Kidney epithelial cell (primary cell): Measurements from ENCODE around the gene PROK1. TPM values are rescaled to one million over a fixed set of nuclear protein-coding genes. Genes with fewer than 3 reads are reported as not detected.

ENCODE experiments used
- DNase-seq: peaks from one replicate; pipeline ENCODE4 v3.0.0-alpha.2; 2010; ENCODE audit warnings: low read depth
- H3K27me3 ChIP-seq: 2 replicates; pipeline ENCODE4 v1.6.0; 2011; ENCODE audit warnings: low read length; ENCODE audit not compliant: control insufficient read depth, insufficient read depth
- H3K36me3 ChIP-seq: 2 replicates; pipeline ENCODE4 v1.5.1; 2011; ENCODE audit warnings: low read length; ENCODE audit not compliant: control insufficient read depth, insufficient read depth
- H3K4me3 ChIP-seq: 2 replicates; pipeline ENCODE4 v1.5.1; 2011; ENCODE audit warnings: low read depth, mild to moderate bottlenecking, control low read depth, low read length
- total RNA-seq: library from RNA; depleted of rRNA; stranded (reverse); fragments of >200 nt; gene quantifications from 2 replicates; pipeline ENCODE4 v1.2.3, GENCODE V29; 2015
- TF ChIP-seq, protein P1 (sequence below): IDR thresholded peaks from 2 replicates; pipeline ENCODE4 v1.5.1; 2011; ENCODE audit warnings: mild to moderate bottlenecking, moderate library complexity, low read length, control low read depth, inconsistent platforms; ENCODE audit not compliant: insufficient read depth, poor library complexity, severe bottlenecking

The PROK1 gene
- total RNA-seq, 1 donor from 2014 or later, result not detected

DNA sequence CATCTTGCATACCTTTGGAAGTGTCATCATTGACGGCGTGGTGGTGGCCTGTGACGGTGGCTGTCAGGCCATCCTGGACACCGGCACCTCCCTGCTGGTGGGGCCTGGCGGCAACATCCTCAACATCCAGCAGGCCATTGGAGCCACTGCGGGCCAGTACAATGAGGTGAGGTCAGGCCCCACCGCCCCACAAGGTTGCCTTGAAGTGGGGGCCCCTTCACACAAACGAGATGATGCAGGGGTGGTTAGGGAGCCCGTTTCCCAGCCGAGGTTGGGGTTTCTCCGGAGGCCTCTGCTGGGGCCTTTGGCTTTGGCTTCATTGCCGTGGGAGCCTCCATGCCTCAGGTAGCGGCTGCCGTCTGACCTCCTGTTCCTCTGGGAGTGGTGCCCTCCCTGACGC, 38.5 kb downstream of the PROK1 start:
- no peak overlapping the region for H3K4me3 ChIP-seq
- peaks cover 4% of the 10 kb centered on the region for H3K27me3 ChIP-seq
- no peaks in the 10 kb centered on the region for H3K36me3 ChIP-seq
- no peak for DNase-seq
- TF ChIP-seq, protein P1, sequence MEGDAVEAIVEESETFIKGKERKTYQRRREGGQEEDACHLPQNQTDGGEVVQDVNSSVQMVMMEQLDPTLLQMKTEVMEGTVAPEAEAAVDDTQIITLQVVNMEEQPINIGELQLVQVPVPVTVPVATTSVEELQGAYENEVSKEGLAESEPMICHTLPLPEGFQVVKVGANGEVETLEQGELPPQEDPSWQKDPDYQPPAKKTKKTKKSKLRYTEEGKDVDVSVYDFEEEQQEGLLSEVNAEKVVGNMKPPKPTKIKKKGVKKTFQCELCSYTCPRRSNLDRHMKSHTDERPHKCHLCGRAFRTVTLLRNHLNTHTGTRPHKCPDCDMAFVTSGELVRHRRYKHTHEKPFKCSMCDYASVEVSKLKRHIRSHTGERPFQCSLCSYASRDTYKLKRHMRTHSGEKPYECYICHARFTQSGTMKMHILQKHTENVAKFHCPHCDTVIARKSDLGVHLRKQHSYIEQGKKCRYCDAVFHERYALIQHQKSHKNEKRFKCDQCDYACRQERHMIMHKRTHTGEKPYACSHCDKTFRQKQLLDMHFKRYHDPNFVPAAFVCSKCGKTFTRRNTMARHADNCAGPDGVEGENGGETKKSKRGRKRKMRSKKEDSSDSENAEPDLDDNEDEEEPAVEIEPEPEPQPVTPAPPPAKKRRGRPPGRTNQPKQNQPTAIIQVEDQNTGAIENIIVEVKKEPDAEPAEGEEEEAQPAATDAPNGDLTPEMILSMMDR, result no peak

DNA sequence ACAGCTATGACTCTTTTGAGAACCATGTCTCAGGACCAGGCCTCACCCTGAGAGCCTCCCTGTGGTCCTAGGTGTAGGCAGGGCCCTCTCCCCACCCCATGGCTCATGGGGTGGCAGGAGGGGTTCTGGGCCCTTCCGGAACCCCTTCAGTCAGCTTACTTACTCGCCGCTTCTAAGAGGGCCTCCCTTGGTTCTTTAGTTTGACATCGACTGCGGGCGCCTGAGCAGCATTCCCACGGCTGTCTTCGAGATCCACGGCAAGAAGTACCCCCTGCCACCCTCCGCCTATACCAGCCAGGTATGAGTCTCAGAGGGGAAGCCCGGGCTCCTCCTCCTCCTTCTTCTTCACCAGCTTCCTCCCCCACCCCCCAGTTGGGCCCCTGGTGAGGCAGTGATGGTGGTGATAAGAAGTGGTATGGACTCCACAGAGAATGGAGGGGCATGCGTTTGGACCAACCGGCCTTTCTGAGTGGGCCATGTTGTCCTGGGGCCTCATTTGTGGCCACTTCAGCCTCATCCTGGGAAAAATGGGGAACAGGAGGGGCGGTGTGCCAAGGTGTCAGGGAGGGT, 39.1 kb downstream of the PROK1 start:
- DNase-seq, result no peak
- Histone ChIP-seq H3K27me3 (peaks cover 3% of the 10 kb centered on the region), H3K36me3 (no peaks in the 10 kb centered on the region), H3K4me3 (no peak overlapping the region)
- TF ChIP-seq, protein P1, result no peak

DNA sequence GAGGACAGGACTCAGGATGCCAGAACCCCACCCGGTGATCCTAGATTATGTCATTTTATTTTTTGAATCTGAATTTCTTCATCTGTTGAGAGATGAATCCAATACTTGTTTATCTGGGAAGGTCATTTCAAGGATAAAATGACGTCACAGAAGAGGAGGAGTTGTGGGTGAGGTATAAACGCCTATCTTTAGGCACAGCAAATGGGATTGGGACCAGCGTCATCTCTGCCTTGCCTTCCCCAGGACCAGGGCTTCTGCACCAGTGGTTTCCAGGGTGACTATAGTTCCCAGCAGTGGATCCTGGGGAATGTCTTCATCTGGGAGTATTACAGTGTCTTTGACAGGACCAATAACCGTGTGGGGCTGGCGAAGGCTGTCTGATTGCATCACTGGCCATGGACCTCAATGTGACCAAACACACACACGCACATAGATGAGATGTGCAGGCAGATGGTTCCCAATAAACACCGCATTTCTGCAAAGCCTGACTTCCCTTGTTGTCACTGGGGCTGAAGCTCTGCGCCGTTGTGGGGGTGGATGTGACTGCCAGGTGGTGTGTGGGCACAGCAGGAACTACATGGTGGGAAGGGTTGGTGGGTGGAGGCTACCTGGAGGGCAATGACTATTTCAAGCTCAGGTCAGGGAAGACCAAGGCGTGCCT, 40.0 kb downstream of the PROK1 start:
- no peak for DNase-seq
- TF ChIP-seq, protein P1, result no peak
- Histone ChIP-seq H3K27me3 (peaks cover 5% of the 10 kb centered on the region), H3K36me3 (no peaks in the 10 kb centered on the region), H3K4me3 (no peak overlapping the region)

DNA sequence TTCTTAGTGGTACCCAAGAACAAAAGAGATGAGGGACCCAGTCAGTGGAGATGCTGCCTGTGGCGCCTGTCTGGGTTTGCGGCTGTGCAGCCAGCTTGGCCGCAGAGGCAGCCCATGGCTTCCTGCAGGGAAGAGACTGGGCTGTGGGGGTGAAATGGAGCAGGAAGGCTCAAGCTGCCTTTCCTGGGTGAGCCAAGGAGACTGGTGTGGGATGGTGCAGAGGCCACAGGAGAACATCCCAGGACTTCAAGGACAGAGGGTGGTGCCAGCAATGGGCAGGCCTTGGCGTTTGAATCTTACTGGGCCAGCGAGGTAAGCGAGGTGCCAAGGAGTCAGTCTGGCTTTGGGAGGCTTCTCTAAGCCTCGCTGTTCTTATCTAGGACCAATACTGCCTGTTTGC, 41.6 kb downstream of the PROK1 start:
- H3K27me3 ChIP-seq, result peaks cover 5% of the 10 kb centered on the region
- TF ChIP-seq, protein P1, result no peak
- no peak for DNase-seq
- no peaks in the 10 kb centered on the region for H3K36me3 ChIP-seq
- no peak overlapping the region for H3K4me3 ChIP-seq

DNA sequence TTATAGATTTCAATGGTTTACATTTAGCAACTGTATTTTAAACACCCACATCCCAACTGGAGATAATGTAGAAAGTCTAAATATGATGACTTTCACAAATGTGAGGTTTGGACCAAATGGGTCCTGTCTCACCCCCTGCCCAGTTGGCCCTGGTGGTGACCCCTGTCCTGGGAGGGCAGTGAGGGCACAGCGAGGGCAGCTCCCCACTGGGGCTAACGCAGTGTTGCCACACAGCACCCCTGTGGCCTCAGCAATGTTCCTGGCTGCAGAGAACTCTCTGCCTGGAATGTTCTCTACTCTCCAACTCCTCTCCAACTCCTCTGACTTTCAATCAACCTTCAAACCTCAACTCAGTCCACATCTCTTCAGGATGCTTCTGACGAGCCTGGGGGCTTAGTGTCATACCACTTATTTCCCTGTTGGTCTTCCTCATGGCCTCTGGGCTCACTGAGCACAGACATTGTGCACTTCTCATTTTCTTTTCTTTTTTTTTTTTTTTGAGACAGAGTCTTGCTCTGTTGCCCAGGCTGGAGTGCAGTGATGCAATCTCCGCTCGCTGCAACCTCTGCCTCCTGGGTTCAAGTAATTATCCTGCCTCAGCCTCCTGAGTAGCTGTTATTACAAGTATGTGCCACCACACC, 42.2 kb downstream of the PROK1 start:
- no peak for DNase-seq
- Histone ChIP-seq H3K36me3 (no peaks in the 10 kb centered on the region), H3K4me3 (no peak overlapping the region), H3K27me3 (peaks cover 5% of the 10 kb centered on the region)
- TF ChIP-seq, protein P1, result no peak

DNA sequence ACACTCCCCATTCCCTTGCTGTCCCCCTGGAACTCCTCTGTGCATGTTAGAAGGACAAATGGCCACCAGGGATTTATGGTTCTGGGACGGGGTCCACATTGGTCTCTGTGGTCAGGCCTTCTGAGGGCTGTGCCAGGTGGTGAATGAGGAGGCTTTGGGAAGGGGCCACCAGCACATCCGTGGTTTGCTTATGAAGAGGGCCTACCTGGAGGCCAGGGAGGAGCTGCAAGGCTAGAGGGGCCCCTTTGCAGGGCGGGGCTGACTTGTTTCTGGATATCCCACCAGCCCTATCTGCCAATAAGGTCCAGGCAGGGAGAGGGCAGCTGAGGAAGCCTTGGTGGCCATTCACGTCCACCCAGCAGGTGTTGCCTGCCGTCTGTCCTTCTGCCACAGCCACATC, 43.1 kb downstream of the PROK1 start:
- TF ChIP-seq, protein P1, result no peak
- H3K27me3 ChIP-seq, result peaks cover 5% of the 10 kb centered on the region
- H3K4me3 ChIP-seq, result no peak overlapping the region
- H3K36me3 ChIP-seq, result no peaks in the 10 kb centered on the region
- DNase-seq, result no peak
